PC-3 (cell line): ENCODE results near the gene BFSP2. TPM values are rescaled to one million over a fixed set of nuclear protein-coding genes. Genes with fewer than 3 reads are reported as not detected.
"Not testable (repeated sequence)": the region's sequence is repeated elsewhere in the genome, so short reads cannot be mapped to it uniquely, and the experiment has no call there.

Experiments used
- ATAC-seq: fragments of 200-7000 bp; cut with Tn5 transposase; 2 replicates; pipeline ENCODE4 v1.9.1; 2020; ENCODE audit warnings: mild to moderate bottlenecking, moderate library complexity
- BruUV-seq: library from RNA; stranded (reverse); fragments of 400-500 nt; replicated peaks from 2 replicates; lab custom pipeline; 2021; lab: Mats Ljungman, UMichigan
- CTCF ChIA-PET: fragments of 300-600 bp; sonication (Branson Sonifier 250); formaldehyde crosslinking; loops from one replicate; lab custom pipeline; 2022; ENCODE audit warnings: antibody characterized with exemption; lab: Charles Lee
- POLR2A ChIA-PET: fragments of 300-600 bp; sonication (Branson Sonifier 250); formaldehyde crosslinking; loops from one replicate; lab custom pipeline; 2022; ENCODE audit warnings: antibody characterized with exemption; ENCODE audit not compliant: unreplicated experiment; lab: Charles Lee
- DNase-seq: peaks from one replicate; pipeline ENCODE4 v3.0.0-alpha.2; 2015
- H2AFZ ChIP-seq: fragments of 300-600 bp; sonication (generic); 2 replicates; pipeline ENCODE4 v1.6.0; 2016; ENCODE audit warnings: antibody characterized with exemption, low read length
- H3F3A ChIP-seq: fragments of 300-600 bp; sonication (generic); one replicate; pipeline ENCODE4 v1.6.0; 2017; ENCODE audit warnings: antibody characterized with exemption, low read length, control low read depth, mild to moderate bottlenecking; ENCODE audit not compliant: unreplicated experiment
- H3K27ac ChIP-seq: fragments of 300-600 bp; sonication (generic); 2 replicates; pipeline ENCODE4 v1.5.1; 2016; ENCODE audit warnings: mild to moderate bottlenecking, low read length
- H3K27me3 ChIP-seq: fragments of 300-600 bp; sonication (generic); 2 replicates; pipeline ENCODE4 v1.6.1; 2016; ENCODE audit warnings: low read length, mixed read lengths
- H3K36me3 ChIP-seq: fragments of 300-600 bp; sonication (generic); 2 replicates; pipeline ENCODE4 v1.6.1; 2016; ENCODE audit warnings: low read depth, mixed run types, low read length, mixed read lengths
- H3K4me1 ChIP-seq: fragments of 300-600 bp; sonication (generic); 2 replicates; pipeline ENCODE4 v1.5.1; 2016; ENCODE audit warnings: low read length; ENCODE audit not compliant: insufficient read depth
- H3K4me2 ChIP-seq: fragments of 300-600 bp; sonication (generic); 2 replicates; pipeline ENCODE4 v1.6.0; 2016; ENCODE audit warnings: low read length
- H3K4me3 ChIP-seq: fragments of 300-600 bp; sonication (generic); 2 replicates; pipeline ENCODE4 v1.5.1; 2016; ENCODE audit warnings: mild to moderate bottlenecking, low read length, mixed read lengths
- H3K79me2 ChIP-seq: fragments of 300-600 bp; sonication (generic); 2 replicates; pipeline ENCODE4 v1.6.1; 2017; ENCODE audit warnings: low read length, mixed read lengths
- H3K9ac ChIP-seq: fragments of 300-600 bp; sonication (generic); 2 replicates; pipeline ENCODE4 v1.6.0; 2016; ENCODE audit warnings: mild to moderate bottlenecking, low read length
- H3K9me2 ChIP-seq: fragments of 300-600 bp; sonication (generic); replicated peaks from 2 replicates; pipeline ENCODE4 v1.6.1; 2016; ENCODE audit warnings: mixed run types, low read length, mixed read lengths
- H3K9me3 ChIP-seq: fragments of 300-600 bp; sonication (generic); 2 replicates; pipeline ENCODE4 v1.6.1; 2016; ENCODE audit warnings: low read length, mixed read lengths
- H4K20me1 ChIP-seq: fragments of 300-600 bp; sonication (generic); 2 replicates; pipeline ENCODE4 v1.6.1; 2016; ENCODE audit warnings: low read length, mixed read lengths
- CTCF ChIP-seq: fragments of 300-600 bp; sonication (generic); conservative IDR thresholded peaks from 2 replicates; pipeline ENCODE4 v1.5.1; 2017; ENCODE audit warnings: antibody characterized with exemption, low read depth, mild to moderate bottlenecking, low read length
- EZH2 ChIP-seq: fragments of 300-600 bp; sonication (generic); IDR thresholded peaks from one replicate; pipeline ENCODE4 v1.6.1; 2017; ENCODE audit warnings: antibody characterized with exemption, mild to moderate bottlenecking, low read length; ENCODE audit not compliant: unreplicated experiment
- EZH2phosphoT487 ChIP-seq: fragments of 300-600 bp; sonication (generic); IDR thresholded peaks from 2 replicates; pipeline ENCODE4 v1.6.1; 2018; ENCODE audit warnings: mild to moderate bottlenecking, antibody characterized with exemption, low read length, borderline replicate concordance
- intact Hi-C: fragments of 100-400 bp; cut with micrococcal nuclease; formaldehyde crosslinking; loops from 2 replicates; pipeline ENCODE4 v1.9.0; 2023
- total RNA-seq: library from RNA; depleted of rRNA; stranded (reverse); fragments of >200 nt; gene quantifications from 2 replicates; pipeline ENCODE4 v1.2.3, GENCODE V29; 2014; rRNA removed

The BFSP2 gene
- total RNA-seq, 1 experiment from 2014 or later, result not detected

GRCh38 chr3:133521946-133522345 is 122.1 kb downstream of the BFSP2 start:
- TF ChIP-seq CTCF, result no peak
- TF ChIP-seq EZH2phosphoT487, result no peak
- TF ChIP-seq EZH2, result no peak
- no peaks in the 10 kb centered on the region for H3K27me3 ChIP-seq
- no peak overlapping the region for H3K4me2 ChIP-seq
- ATAC-seq, result no peak
- H3F3A ChIP-seq, result no peaks in the 10 kb centered on the region
- H2AFZ ChIP-seq, result no peak overlapping the region
- no peaks in the 10 kb centered on the region for H3K79me2 ChIP-seq
- H3K36me3 ChIP-seq, result no peaks in the 10 kb centered on the region
- no peak overlapping the region for H3K4me3 ChIP-seq
- H3K4me1 ChIP-seq, result peaks cover 2% of the 10 kb centered on the region
- POLR2A ChIA-PET, result no interaction called here
- intact Hi-C loops, result no loop called here
- no peak overlapping the region for H3K27ac ChIP-seq
- H4K20me1 ChIP-seq, result no peaks in the 10 kb centered on the region
- CTCF ChIA-PET, result no interaction called here
- DNase-seq, result no peak
- no peaks in the 10 kb centered on the region for H3K9me2 ChIP-seq
- H3K9me3 ChIP-seq, result no peaks in the 10 kb centered on the region
- no TSS peak for BruUV-seq
- H3K9ac ChIP-seq, result no peak overlapping the region

GRCh38 chr3:133523758-133524157 is 123.9 kb downstream of the BFSP2 start:
- H3K27me3 ChIP-seq, BruUV-seq, ATAC-seq, H4K20me1 ChIP-seq, intact Hi-C loops, CTCF ChIA-PET, H3K9me2 ChIP-seq, H3K27ac ChIP-seq, H3K9me3 ChIP-seq, H3K36me3 ChIP-seq, DNase-seq, H3K4me2 ChIP-seq, H3K79me2 ChIP-seq, H3K4me1 ChIP-seq, H3K4me3 ChIP-seq, H2AFZ ChIP-seq, H3K9ac ChIP-seq, POLR2A ChIA-PET, H3F3A ChIP-seq: not testable (repeated sequence)

Other genes starting within 250 kb of the BFSP2 start
- gene CDV3, start 173.6 kb downstream of the BFSP2 start, total RNA-seq, result 81.4 and 90.6 TPM in 2 replicates